HG03558 (cell line): ENCODE measurements around the gene IRF1.

ENCODE experiments used
- ATAC-seq: cut with Tn5 transposase; IDR thresholded peaks from one replicate; pipeline ENCODE4 v1.9.1; 2021; ENCODE audit warnings: moderate number of reproducible peaks; ENCODE audit not compliant: unreplicated experiment; ENCODE audit errors: extremely low read depth

Gene IRF1

DNA sequence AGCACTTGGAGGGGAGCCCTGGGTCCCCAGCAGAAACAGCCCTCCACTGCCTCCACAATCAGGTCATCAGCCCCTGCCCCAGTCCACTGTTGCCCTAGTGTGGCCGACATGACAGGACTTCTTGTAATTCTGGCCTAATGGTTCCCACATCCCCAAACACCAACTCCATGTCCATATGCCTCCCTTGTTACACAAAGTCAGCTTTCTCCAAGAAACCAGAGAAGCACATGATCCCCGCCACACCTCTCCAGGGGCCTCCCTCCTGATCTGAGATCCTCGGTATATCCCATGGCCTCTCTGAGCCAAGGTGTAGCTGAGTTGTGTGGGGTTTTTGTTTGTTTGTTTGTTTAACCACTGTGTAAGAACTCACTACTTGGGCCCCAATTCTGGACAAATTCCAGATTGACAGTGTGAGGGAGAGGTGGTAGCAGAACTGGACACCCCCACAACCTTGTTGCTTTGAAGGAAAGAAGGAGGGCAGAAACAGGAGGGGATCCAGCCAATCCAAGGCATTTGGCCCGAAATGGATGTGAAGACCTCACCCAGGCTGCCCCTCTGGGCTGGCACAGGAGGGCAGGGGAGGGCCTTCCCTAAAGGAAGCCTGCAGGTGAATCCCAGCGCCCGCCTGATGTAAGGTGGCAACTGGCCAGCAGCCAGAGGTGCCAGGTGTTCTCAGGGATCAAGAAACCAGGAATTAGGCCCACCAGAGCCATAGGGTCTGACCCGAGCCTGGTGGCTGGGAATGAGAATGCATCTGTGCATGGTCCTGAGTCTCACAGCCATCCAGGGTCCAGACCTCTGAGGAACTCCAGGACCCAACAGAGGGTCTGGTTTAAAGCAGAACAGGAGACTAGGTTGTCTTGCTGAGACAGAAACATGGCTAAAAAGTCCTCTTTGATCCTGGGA is 13.4 kb downstream of the IRF1 start:
- no peak for ATAC-seq

DNA sequence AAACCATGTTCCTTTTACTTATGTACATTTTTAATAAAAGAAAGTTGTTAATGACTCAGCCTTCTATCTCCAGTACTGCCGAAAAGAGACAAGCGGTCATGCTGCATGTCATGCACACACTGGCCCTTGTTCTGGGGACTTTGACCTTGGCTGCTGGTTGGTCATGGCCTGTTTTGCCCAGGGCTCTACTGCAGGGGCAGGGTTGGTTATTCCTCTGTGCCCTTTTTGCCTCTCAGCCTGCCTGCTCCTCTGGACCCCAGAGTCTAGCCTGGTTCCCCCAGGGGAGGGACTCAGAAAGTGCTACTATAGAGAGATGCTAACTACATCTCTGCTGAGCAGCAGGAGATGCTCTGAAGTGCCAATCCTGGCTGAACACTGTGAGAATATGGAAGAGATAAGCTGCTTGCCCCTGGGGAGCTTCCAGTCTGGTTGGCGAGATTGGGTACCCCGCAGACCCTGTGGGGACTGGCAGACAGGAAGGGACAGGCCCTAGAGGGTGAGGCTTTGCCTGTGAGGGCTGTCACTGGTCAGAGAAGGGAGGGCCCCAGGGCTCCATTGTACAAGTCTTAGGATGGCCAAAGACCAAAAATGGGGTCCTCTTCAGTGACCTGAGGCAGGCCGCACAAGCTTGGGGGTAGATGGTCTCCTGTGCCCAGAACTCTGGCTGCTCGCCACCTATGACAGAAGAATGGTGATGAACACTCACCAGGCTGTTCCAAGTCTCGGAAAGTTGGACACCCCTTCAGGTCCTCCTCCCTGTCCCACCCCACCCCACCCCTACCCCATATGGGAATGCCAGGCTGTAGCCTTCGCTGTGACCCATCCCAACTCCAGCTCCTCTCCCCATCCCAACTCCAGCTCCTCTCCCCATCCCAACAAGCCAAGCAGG is 14.3 kb downstream of the IRF1 start:
- no peak for ATAC-seq

DNA sequence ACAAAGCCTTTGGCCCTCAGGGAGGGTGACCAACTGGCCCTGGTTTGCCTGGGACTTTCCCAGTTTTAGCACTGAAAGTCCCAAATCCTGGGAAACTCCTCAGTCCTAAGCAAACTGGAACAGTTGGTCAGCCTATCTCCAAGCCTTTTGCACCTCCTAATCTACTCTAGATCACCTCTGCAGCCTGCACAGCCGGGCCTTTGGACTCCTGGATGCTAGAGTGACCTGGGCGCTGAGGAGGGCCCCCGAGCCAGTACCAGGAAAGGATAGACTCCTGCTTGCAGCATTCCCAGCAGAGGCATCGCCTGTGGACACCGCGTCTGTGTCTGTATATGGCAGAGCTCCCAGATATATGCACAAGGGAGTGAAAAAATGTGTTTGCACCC is 15.1 kb downstream of the IRF1 start:
- ATAC-seq = no peak

DNA sequence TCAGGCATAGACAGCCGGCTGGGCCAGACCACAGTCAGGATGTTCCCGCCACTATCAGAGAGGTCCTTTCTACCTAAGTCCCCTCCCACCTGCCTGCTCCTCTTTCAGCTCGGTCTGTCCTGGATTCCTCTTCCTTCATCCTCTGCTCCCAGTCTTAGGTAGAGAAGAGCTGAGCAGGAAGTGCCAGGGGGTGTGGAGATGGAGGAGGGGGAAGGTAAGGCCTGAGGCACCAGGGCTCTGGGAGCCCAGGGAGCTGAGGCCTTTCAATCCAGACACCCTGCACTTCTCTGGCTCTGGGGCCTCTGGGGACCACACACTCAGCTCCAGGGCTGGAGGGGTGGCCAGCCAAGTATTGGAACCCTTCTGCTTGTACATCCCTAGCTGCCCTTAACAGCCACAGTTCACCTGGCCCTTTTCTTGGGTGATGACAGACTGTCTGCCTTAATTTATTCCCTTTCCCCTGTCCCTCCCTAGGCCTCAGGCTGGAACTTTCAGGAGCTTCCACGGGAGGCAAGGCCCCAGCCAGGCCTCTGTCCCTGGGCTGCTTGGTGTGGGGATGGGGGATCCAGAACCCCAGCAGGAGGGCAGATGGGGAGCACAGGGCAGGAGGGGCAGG is 15.6 kb downstream of the IRF1 start:
- no peak for ATAC-seq

DNA sequence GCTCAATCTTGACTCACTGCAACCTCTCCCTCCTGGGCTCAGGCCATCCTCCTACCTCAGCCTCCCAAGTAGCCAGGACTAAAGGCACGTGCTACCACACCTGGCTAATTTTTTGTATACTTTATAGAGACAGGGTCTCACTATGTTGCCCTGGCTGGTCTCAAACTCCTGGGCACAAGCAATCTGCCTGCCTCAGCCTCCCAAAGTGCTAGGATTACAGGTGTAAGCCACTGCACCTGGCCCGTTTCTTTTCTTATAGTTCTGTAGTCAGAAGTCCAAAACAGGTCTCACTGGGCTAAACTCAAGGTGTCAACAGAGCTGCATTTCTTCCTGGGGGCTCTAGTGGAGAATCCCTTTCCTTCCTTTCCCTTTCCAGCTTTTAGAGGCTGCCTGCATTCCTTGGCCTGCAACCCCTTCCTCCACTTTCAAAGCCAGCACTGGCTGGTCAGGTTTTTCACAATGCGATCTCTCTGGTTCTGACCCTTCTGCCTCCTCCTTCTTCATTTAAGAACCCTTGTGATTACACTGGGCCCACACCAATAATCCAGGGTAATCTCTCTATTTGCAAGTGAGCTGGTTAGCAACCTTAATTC is 16.3 kb downstream of the IRF1 start:
- no peak for ATAC-seq

DNA sequence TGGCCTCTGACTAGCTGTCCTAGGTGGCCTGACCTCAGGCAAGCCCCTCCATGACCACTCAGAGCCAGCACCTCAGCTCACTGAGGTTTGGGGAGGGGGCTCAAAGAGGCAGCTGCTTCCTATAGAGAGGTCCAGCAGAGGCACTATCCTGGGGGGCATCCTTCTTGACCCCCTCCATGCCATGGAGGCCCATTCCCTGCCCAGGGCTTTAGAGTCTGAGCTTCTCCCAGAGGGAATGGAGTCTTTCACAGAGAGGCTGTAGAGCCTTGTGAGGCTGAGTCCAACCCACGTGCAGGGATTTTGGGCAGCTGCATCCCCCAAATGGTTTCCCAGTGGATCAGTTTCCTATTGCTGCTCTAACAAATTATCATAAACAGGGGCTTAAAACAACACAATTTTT is 16.9 kb downstream of the IRF1 start:
- ATAC-seq = no peak

DNA sequence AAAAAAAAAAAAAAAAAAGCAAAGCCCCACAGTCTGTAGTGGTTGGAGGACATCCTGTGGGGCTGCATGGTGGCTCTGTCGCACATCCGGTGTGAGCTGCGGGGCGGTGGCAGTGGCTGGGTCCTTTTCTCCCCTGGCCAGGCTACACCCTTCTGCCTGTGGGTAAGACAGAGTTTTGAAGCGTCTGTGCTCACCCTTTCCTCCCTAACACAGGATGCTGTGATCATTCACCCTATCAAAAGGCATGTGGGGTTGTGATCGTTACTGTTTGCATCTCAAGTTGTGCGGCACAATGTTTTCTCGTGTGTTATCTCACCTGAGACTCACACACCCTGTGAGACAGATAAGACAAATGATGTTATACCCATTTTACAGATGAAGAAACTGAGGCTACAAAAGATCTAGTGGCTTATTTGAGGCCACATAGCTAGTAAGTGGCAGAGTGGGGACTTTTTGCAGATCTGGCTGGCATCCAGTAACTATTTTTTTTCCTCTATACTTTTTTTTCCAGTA is 17.5 kb downstream of the IRF1 start:
- ATAC-seq = peak; percentile 31

DNA sequence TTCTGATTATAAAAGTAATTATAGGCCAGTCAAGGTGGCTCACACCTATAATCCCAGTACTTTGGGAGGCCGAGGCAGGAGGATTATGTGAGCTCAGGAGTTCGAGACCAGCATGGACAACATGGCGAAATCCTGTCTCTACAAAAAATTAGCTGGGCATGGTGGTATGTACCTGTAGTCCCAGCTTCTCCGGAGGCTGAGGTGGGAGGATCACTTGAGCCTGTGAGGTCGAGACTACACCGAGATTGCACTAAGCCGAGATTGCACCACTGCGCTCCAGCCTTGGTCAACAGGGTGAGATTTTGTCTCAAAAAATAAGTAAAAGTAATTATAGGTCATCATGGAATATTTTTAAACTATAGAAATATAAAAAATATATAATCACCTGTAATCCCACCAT is 18.1 kb downstream of the IRF1 start:
- no peak for ATAC-seq

DNA sequence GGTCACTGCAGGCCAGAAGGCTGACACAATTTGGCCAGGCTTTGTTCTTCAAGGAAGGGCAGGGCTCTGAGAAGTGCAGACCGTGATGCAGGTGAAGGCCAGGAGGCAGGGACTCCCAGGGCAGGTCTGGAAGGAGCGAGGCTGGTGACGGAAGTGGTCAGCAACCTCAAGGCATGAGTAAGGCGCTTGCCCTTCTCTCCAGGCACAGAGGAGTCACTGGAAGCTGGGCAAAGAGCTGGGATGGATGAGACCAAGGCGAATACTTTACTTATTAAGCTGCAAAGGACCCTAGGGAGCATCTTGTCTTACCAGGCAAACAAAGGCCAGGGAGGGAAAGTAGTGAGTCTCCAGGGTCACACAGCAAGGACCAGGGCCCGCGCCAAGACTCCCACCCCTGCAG is 18.6 kb downstream of the IRF1 start:
- ATAC-seq = no peak

DNA sequence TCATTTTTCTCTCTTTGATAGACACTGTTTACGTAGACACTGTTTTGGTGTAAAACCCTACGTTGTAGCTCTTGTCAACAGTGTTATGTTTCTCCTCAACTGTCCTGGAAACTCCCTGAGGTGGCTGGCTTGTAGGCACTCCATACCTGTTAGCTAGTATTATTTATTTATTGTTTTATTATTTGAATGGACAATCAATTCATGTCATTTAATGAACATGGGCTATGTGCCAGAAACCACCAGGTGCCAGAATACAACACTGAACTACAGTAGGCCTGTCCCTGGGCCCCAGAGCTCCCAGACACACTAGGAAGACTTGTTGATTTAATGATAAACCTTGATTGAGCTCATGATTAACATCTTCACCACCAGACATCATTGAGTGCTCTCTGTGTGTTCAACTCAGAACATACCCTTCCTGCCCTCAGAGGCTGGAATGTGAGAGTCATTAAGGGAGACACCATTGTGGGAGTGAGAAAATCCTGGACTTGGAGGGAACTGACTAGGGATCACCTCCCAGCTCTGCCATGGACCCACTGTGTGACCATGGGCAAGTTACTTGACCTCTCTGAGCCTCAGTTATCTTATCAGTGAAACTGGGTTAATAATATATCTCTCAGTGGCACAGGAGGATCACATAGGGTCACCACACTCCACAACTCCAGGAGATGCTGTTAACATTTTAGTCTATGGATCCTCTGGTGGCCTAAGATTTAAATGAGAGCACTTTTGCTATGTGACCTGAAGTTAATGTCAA is 19.2 kb downstream of the IRF1 start:
- no peak for ATAC-seq

DNA sequence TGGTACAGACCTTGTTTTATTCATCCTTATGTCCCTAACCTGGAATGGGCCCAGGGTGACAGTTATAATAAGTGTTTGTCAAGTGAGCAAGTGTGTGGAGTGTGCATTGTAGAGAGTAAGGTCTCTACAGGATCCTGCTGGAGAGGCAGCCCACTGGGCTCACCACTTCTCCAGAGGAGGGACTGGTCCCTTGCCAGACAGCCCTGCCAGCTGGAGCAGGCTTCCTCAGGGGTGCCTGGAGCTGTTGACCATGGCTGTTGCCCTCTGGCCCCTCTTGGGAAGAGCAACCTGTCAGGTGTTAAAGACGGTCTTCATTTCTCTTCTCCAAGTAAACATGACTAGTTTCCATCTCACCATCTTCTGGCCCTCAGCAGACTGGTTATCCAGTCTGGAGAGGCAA is 20.0 kb downstream of the IRF1 start:
- no peak for ATAC-seq

DNA sequence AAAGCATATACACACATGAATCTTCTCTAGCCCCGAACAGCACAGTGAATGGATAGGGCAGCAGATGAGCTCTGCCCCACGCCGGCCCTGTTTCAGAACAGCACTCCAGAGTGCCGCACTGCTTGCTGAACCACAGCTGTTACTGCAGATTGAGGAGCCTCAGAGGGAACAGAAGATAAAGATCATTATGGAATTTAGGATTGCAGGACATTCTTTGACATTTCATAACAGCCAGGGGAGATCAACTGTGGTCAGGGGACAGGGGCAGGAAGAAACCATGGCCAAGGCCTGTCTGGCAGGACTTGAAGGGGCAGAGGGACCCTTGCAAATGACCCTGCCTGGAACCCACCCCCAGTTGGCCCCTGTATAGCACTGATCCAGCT is 20.6 kb downstream of the IRF1 start:
- no peak for ATAC-seq

DNA sequence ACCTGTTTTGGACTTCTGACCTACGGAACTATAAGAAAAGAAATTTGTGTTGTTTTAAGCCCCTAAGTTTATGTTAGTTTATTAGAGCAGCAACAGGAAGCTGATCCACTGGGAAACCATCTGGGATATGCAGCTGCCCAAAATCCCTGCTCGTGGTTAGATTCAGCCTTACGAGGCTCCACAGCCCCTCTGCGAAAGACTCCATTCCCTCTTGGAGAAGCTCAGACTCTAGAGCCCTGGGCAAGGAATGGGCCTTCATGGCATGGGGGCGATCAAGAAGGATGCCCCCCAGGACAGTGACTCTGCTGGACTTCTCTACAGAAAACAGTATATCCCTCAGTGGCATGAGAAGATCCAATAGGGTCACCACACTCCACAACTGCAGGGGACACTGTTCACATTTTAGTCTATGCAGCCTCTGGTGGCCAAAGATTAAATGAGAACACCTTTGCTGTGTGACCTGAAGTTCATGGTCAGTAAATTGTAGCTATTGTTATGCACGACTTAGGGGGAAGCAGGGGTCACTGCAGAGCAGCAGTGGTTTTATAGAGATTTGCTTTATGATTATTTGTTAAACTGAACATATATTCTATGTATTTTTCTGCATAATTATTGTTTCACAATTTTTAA is 21.1 kb downstream of the IRF1 start:
- ATAC-seq = no peak

DNA sequence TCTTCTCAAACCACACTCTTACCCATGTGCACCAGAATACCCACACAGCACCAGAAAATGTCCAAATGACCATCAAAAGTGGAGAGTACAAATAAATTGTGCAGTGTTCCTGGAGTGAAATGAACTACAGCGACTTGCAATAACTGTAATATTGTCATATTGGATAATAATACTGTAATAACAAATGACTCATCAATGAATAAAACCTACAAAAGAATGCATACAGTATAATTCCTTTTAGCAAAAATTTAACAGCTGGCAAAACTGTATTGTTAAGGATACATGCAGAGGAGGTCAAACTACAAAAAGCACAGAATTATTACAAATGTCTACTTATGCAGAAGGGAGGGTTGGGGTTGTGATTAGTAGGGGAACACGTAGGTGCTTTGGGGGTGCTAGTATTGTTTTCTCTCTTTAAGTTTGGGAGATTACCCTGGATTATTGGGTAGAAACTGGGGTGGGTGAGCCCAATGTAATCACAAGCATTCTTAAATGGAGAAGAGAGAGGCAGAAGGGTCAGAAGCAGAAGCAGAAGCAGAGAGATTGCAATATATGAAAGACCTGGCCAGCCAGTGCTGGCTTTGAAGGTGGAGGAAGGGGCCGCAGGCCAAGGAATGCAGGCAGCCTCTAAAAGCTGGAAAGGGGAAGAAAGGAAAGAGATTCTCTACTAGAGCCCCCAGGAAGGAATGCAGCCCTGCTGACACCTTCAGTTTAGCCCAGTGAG is 21.8 kb downstream of the IRF1 start:
- ATAC-seq = no peak

DNA sequence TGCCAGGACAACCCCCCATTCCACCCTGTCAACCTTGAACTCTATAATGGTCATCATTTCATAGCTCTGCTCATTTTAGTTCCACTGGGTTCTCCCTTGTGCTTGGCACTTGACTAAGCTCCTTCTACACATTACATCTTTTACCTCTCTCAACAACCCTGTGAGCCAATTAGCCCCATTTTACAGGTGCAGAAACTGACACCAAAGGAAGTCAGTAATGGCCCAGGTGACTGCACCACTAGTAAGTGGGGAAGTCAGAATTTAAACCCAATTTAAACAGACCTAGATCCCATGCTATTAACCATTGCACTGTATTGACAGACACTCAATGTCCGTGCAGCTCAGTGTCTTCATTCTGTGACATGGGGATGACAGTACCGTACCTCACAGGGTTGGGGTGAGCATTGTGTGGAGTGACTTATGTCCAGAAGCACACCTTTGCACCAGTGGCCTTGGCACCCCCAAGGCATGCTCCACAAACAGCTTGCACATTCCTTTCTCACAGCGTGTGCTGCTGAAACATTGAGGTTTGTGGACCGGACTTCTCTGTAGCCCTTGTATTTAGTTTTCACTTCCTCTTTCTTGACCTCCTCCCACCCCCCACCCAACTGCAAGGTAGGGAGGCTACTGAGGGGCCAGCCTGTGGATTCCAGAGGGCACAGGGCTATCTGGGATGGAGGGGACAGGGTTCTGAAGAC is 23.1 kb downstream of the IRF1 start:
- no peak for ATAC-seq

DNA sequence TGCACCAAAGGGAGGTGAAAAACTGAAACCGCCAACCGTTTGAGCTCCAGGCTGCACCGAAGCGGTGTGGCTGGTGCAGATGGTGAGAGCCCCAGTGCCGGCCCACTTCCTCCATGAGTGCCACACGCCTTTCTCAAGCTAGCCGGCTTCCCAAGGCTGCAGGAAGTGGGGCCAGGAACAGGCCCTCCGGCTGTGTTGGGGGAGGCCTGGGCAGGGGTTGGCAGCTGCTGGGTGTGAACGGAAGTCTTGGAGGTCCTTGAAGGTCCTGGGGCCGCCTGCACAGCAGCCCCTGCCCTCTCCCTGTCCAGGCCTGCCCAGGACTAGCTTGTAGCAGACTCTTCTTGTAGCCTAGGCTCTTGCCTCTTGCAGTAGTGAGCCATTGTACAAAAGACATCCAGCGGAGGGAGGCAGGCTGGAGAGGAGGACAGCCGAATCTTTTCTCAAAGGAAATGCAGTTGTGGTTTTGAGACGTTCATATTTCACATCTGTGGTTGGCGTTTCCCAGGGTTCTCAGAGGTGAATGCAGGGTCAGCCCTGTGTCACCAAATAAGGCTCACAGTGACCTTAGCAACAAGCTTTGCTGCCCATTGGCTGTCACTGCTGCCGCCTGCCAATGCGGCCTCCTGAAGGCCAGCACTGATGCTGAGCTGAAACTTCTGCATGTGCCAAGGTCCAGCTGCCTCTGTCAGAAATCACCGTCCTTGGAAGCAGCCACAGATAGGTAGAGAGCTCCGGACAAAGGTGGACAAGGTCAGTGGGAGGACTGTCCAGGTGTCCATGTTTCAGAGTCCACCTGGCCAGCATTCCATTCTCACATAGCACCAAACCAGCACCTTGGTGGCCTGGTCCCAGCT is 23.9 kb downstream of the IRF1 start:
- ATAC-seq = peak; percentile 39

DNA sequence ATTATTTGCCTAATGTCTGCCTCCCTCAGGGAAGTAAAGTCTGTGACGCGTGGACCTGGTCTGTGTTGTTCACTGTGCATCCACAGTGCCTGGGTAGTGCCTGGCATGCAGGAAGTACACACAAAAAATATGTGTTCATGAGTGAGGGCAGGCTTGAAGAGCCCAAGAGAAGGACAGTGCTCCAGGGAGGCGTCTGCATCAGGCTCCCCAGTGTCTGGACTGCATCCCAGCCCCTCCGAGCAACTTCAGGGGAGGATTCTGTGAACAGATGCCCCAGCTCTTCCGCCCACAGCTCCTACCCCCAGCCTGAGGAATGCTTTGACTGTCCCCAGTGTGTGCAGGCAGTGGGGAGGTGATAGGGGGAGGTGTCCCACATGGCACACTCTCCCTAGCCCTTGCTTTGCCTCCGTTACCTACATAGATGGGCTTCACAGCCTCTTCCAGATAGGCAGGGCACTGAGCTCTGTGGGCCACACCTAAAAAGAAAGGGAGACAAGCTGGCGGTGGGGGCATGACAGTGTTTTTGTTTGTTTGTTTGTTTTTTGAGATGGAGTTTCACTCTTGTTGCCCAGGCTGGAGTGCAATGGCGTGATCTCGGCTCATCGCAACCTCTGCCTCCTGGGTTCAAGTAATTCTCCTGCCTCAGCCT is 25.4 kb downstream of the IRF1 start:
- no peak for ATAC-seq
